A549 (cell line): ENCODE data around the gene FKBP7. TPM values are rescaled to one million over a fixed set of nuclear protein-coding genes. Genes with fewer than 3 reads are reported as not detected.

ENCODE experiments used
- ATAC-seq, 2 experiments: fragments of 200-7000 bp in 1 of 2; fragments of >200 bp in 1 of 2; cut with Nextera tagmentation in 1 of 2; cut with Tn5 transposase in 1 of 2; 3 replicates each; pipeline versions ENCODE4 v1.8.0 to v1.9.1; 2018 to 2020; ENCODE audit warnings: mild to moderate bottlenecking in 1 of 2, moderate library complexity in 1 of 2
- CTCF ChIA-PET: fragments of 300-600 bp; sonication (Branson Sonifier 250); formaldehyde crosslinking; extraction: SDS; loops from one replicate; lab custom pipeline; 2021; ENCODE audit warnings: antibody characterized with exemption, inconsistent platforms; lab: Yijun Ruan, JAX
- POLR2A ChIA-PET: fragments of 350-600 bp; formaldehyde crosslinking; extraction: SDS; loops from one replicate; lab custom pipeline; 2021; ENCODE audit warnings: antibody characterized with exemption, inconsistent platforms; lab: Yijun Ruan, JAX
- DNase-seq, 2 experiments: peaks; one replicate each; pipeline versions ENCODE4 v3.0.0 to v3.0.0-alpha.2; 2011 to 2016; ENCODE audit warnings: low read depth in 1 of 2, low spot score in 1 of 2
- FAIRE-seq: peaks from 2 replicates; lab custom pipeline; 2011; peaks lifted over from hg19 to GRCh38; lab: Jason Lieb, UNC
- H3K27ac ChIP-seq, 2 experiments: fragments of >200 bp; sonication (Bioruptor Twin); formaldehyde crosslinking; 3 replicates each; pipeline ENCODE4 v1.5.1; 2016 to 2017
- H3K4me1 ChIP-seq: fragments of >200 bp; sonication (Bioruptor Twin); formaldehyde crosslinking; 3 replicates; pipeline ENCODE4 v1.6.1; 2016
- H3K4me2 ChIP-seq: fragments of >200 bp; sonication (Bioruptor Twin); formaldehyde crosslinking; 3 replicates; pipeline ENCODE4 v1.6.1; 2016
- H3K4me3 ChIP-seq: fragments of >200 bp; sonication (Bioruptor Twin); formaldehyde crosslinking; 3 replicates; pipeline ENCODE4 v1.5.1; 2016
- H3K9me3 ChIP-seq: fragments of >200 bp; sonication (Bioruptor Twin); formaldehyde crosslinking; 3 replicates; pipeline ENCODE4 v1.6.1; 2016
- ATOH8 ChIP-seq: fragments of 250-450 bp; sonication (Bioruptor Pico); IDR thresholded peaks from 2 replicates; pipeline ENCODE4 v1.5.0; 2020; ENCODE audit warnings: low read depth, mild to moderate bottlenecking, moderate library complexity
- CEBPB ChIP-seq, 2 experiments: fragments of >200 bp in 1 of 2; sonication (Bioruptor Twin) in 1 of 2; formaldehyde crosslinking in 1 of 2; IDR thresholded peaks; 2 replicates each; pipeline ENCODE4 v1.6.1; 2012 to 2016
- ESRRA ChIP-seq: fragments of 150-350 bp; IDR thresholded peaks from 2 replicates; pipeline ENCODE4 v1.6.1; 2014; ENCODE audit warnings: mild to moderate bottlenecking, low read length, borderline replicate concordance
- FOSB ChIP-seq: fragments of 250-450 bp; sonication (Bioruptor Pico); IDR thresholded peaks from 2 replicates; pipeline ENCODE4 v1.5.0; 2020; ENCODE audit warnings: mild to moderate bottlenecking, moderate library complexity
- FOSL2 ChIP-seq, 2 experiments: fragments of 450-650 bp in 1 of 2; fragments of >200 bp in 1 of 2; sonication (Bioruptor Twin) in 1 of 2; formaldehyde crosslinking; IDR thresholded peaks; 2 replicates each; pipeline versions ENCODE4 v1.5.0 to v1.6.1; 2016 to 2020; ENCODE audit warnings: mild to moderate bottlenecking in 1 of 2, moderate library complexity in 1 of 2
- HEYL ChIP-seq: fragments of 250-450 bp; sonication (Bioruptor Pico); IDR thresholded peaks from 2 replicates; pipeline ENCODE4 v1.8.0; 2021; ENCODE audit warnings: mild to moderate bottlenecking, moderate library complexity
- HOXB5 ChIP-seq: fragments of 250-450 bp; sonication (Bioruptor Pico); IDR thresholded peaks from 2 replicates; pipeline ENCODE4 v1.5.0; 2020; ENCODE audit warnings: mild to moderate bottlenecking, moderate library complexity
- JUN ChIP-seq, 2 experiments: fragments of >200 bp; sonication (Bioruptor Twin); formaldehyde crosslinking; IDR thresholded peaks; 2 replicates in 1 of 2; 3 replicates in 1 of 2; pipeline ENCODE4 v1.6.1; 2016 to 2017
- JUNB ChIP-seq: fragments of >200 bp; sonication (Bioruptor Twin); formaldehyde crosslinking; IDR thresholded peaks from 2 replicates; pipeline ENCODE4 v1.6.1; 2016
- KDM5A ChIP-seq: fragments of 200-600 bp; sonication (generic); IDR thresholded peaks from 2 replicates; pipeline ENCODE4 v1.6.1; 2016; ENCODE audit warnings: antibody characterized with exemption, mild to moderate bottlenecking
- MAZ ChIP-seq: fragments of 150-350 bp; IDR thresholded peaks from 2 replicates; pipeline ENCODE4 v1.6.1; 2014; ENCODE audit warnings: antibody characterized with exemption, low read depth, low read length, borderline replicate concordance
- MYC ChIP-seq: IDR thresholded peaks from 2 replicates; pipeline ENCODE4 v1.6.1; 2012; ENCODE audit warnings: mild to moderate bottlenecking, inconsistent platforms, low read length, improper control_type of control experiment, borderline replicate concordance
- PHF8 ChIP-seq: fragments of 200-600 bp; sonication (generic); IDR thresholded peaks from 2 replicates; pipeline ENCODE4 v1.6.1; 2016; ENCODE audit warnings: low read depth, mild to moderate bottlenecking, antibody characterized with exemption, moderate library complexity, borderline replicate concordance
- POLR2A ChIP-seq: IDR thresholded peaks from 2 replicates; pipeline ENCODE4 v1.6.1; 2012; ENCODE audit warnings: mild to moderate bottlenecking, low read length
- RNF2 ChIP-seq: fragments of 200-600 bp; sonication (generic); IDR thresholded peaks from 2 replicates; pipeline ENCODE4 v1.6.1; 2016; ENCODE audit warnings: low read depth, mild to moderate bottlenecking, antibody characterized with exemption, moderate library complexity, borderline replicate concordance
- ZC3H11A ChIP-seq: fragments of 450-650 bp; IDR thresholded peaks from 2 replicates; pipeline ENCODE4 v1.6.1; 2014; ENCODE audit warnings: antibody characterized with exemption, mild to moderate bottlenecking
- ZFP36 ChIP-seq: fragments of 450-650 bp; IDR thresholded peaks from 2 replicates; pipeline ENCODE4 v1.6.1; 2014; ENCODE audit warnings: borderline replicate concordance; ENCODE audit not compliant: partially characterized antibody
- WGBS: methylation state at CpG from one replicate; pipeline ENCODE4 v1.1.6; 2017; ENCODE audit errors: missing lambda C conversion rate; 5-methylcytosine and 5-hydroxymethylcytosine counted together
- polyA plus RNA-seq, 4 experiments: library from polyadenylated mRNA; depleted of rRNA in 3 of 4; stranded (reverse); fragments of >200 nt; fragmentation: RNase III in 1 of 4; extraction: RNeasy Plus Mini Kit Qiagen cat#74134 plus additional on column Dnase treatment in 1 of 4; gene quantifications; 2 replicates in 3 of 4; 3 replicates in 1 of 4; pipeline ENCODE4 v1.2.3, GENCODE V29; 2011 to 2017

Gene FKBP7
- polyA plus RNA-seq, 2 of the 4 experiments (the other 2 are of a cell fraction): 15.2 to 23.7 TPM

- TF ChIP-seq MAZ: peak; percentile 84
- TF ChIP-seq ESRRA: no peak
- no peak for TF ChIP-seq KDM5A
- TF ChIP-seq ZC3H11A: no peak
- peak; percentile 74; the same call in 1 of the 2 replicates for TF ChIP-seq MYC
- TF ChIP-seq PHF8: peak; percentile 91
- no peak for TF ChIP-seq HOXB5 (CRISPR knock-in tag)
- no peak for TF ChIP-seq FOSL2 (IDR thresholded peaks at IDR 0.05)
- TF ChIP-seq FOSL2 (CRISPR knock-in tag; IDR thresholded peaks at IDR 0.05): peak; percentile 18; the same call in 1 of the 2 replicates
- peak; percentile 57 to 97; a peak in 4 of 5 replicates for TF ChIP-seq JUN (IDR thresholded peaks at IDR 0.05)
- TF ChIP-seq RNF2: no peak
- no peak for TF ChIP-seq HEYL (CRISPR knock-in tag)
- TF ChIP-seq POLR2A: peak; percentile 94
- no peak for TF ChIP-seq ZFP36
- no peak for TF ChIP-seq CEBPB (IDR thresholded peaks at IDR 0.05)
- TF ChIP-seq, all 56 proteins: peak for 10
These were observed 27.4 kb downstream of the FKBP7 start, which contains the start of the genes PJVK and PRKRA (continued) for GRCh38 chr2:178450774-178451525.

- DNase-seq (no peak), ATAC-seq (peak in 1 of 2 experiments; percentile 68; a peak in 3 of 6 replicates), FAIRE-seq (no peak)
- H3K9me3 ChIP-seq: no peaks in the 10 kb centered on the region
- CTCF ChIA-PET: interaction anchor here (0.7 to 1.6 kb wide), 4 partner anchors 9 to 37 kb away, joined by 3 to 4 read pairs (median 4); no protein-coding TSS in a partner anchor
- WGBS: no CpG with 5 or more reads among the region's 25 CpGs
- peak overlapping the region; percentile 92 to 97 for H3K27ac ChIP-seq
- peak overlapping the region; percentile 61 for H3K4me3 ChIP-seq
- peaks cover 11% of the 10 kb centered on the region; the same call in 2 of the 3 replicates for H3K4me1 ChIP-seq
- H3K4me2 ChIP-seq: peak overlapping the region; percentile 96
- POLR2A ChIA-PET: interaction anchor here (0.5 to 2.0 kb wide), 24 partner anchors 8 to 678 kb away, joined by 3 to 35 read pairs (median 4); partner anchors contain the start of genes FKBP7, OSBPL6 and PLEKHA3
- TF ChIP-seq KDM5A: peak; percentile 59; the same call in 1 of the 2 replicates
- TF ChIP-seq FOSB (CRISPR knock-in tag): no peak
These were observed 28.0 kb downstream of the FKBP7 start for GRCh38 chr2:178450524-178450773.

- Histone ChIP-seq H3K27ac (peak overlapping the region; percentile 92 to 97), H3K4me2 (peak overlapping the region; percentile 96), H3K4me1 (peaks cover 11% of the 10 kb centered on the region; the same call in 2 of the 3 replicates), H3K9me3 (no peaks in the 10 kb centered on the region), H3K4me3 (peak overlapping the region; percentile 61)
- ATAC-seq: no peak
- 14% methylated on average over 18 of the region's 18 CpGs for WGBS
- ChIA-PET POLR2A (interaction anchor here (0.5 to 1.7 kb wide), 3 partner anchors 12 to 305 kb away, joined by 3 to 16 read pairs (median 5); no protein-coding TSS in a partner anchor), CTCF (interaction anchor here (0.7 to 1.6 kb wide), 3 partner anchors 25 to 36 kb away, joined by 3 to 4 read pairs (median 4); no protein-coding TSS in a partner anchor)
- no peak for FAIRE-seq
- TF ChIP-seq JUNB (no peak), ATOH8 (no peak)
- DNase-seq: no peak
These were observed 28.5 kb downstream of the FKBP7 start for GRCh38 chr2:178449700-178450523.
